Smooth muscle cell (in vitro differentiated cells): ENCODE results near the gene ALOX5. TPM values are rescaled to one million over a fixed set of nuclear protein-coding genes. Genes with fewer than 3 reads are reported as not detected.

Experiments
- DNase-seq: peaks from one replicate; lab custom pipeline; 2025; ENCODE audit not compliant: unreplicated experiment; lab: John Stamatoyannopoulos, UW
- H2AFZ ChIP-seq: fragments of 200-600 bp; sonication (generic); 2 replicates; pipeline ENCODE4 v1.6.0; 2016; ENCODE audit warnings: antibody characterized with exemption, low read depth, mild to moderate bottlenecking
- H3F3A ChIP-seq: fragments of 200-600 bp; sonication (generic); 2 replicates; pipeline ENCODE4 v1.6.0; 2017; ENCODE audit warnings: antibody characterized with exemption, low read depth
- H3K27ac ChIP-seq: fragments of 200-600 bp; sonication (generic); 2 replicates; pipeline ENCODE4 v1.5.1; 2016; ENCODE audit warnings: low read depth, mild to moderate bottlenecking
- H3K27me3 ChIP-seq: fragments of 200-600 bp; sonication (generic); 2 replicates; pipeline ENCODE4 v1.6.1; 2016; ENCODE audit warnings: low read depth, mild to moderate bottlenecking
- H3K36me3 ChIP-seq: fragments of 200-600 bp; sonication (generic); 2 replicates; pipeline ENCODE4 v1.5.1; 2016; ENCODE audit warnings: low read depth
- H3K4me1 ChIP-seq: fragments of 200-600 bp; sonication (generic); 2 replicates; pipeline ENCODE4 v1.5.1; 2016; ENCODE audit warnings: low read depth
- H3K4me2 ChIP-seq: fragments of 200-600 bp; sonication (generic); 2 replicates; pipeline ENCODE4 v1.6.0; 2016; ENCODE audit warnings: mild to moderate bottlenecking
- H3K4me3 ChIP-seq: fragments of 200-600 bp; sonication (generic); 2 replicates; pipeline ENCODE4 v1.5.1; 2016; ENCODE audit warnings: mild to moderate bottlenecking
- H3K79me2 ChIP-seq: fragments of 200-600 bp; sonication (generic); 2 replicates; pipeline ENCODE4 v1.6.0; 2016; ENCODE audit warnings: low read depth, mild to moderate bottlenecking
- H3K9ac ChIP-seq: fragments of 200-600 bp; sonication (generic); 2 replicates; pipeline ENCODE4 v1.6.0; 2016; ENCODE audit warnings: low read depth
- H3K9me3 ChIP-seq: fragments of 200-600 bp; sonication (generic); replicated peaks from 2 replicates; pipeline ENCODE4 v1.5.1; 2016; ENCODE audit warnings: low read depth
- H4K20me1 ChIP-seq: fragments of 200-600 bp; sonication (generic); 2 replicates; pipeline ENCODE4 v1.6.0; 2016; ENCODE audit warnings: low read depth
- WGBS: methylation state at CpG from one replicate; pipeline ENCODE4 v1.1.7; 2016; ENCODE audit warnings: low lambda C conversion rate; 5-methylcytosine and 5-hydroxymethylcytosine counted together
- polyA plus RNA-seq: library from polyadenylated mRNA; unstranded; fragments of >200 nt; fragmentation: Nextera tagmentation; extraction: Ambion mirVana; gene quantifications from 2 replicates; pipeline ENCODE4 v1.2.1, GENCODE V29; 2016
- total RNA-seq: library from RNA; depleted of rRNA; stranded (reverse); fragments of >200 nt; gene quantifications from 2 replicates; pipeline ENCODE4 v1.2.3, GENCODE V29; 2014
- TF ChIP-seq, protein P1 (sequence below): fragments of 200-600 bp; sonication (generic); IDR thresholded peaks from 2 replicates; pipeline ENCODE4 v1.5.1; 2017; ENCODE audit warnings: borderline replicate concordance, mild to moderate bottlenecking, antibody characterized with exemption; ENCODE audit not compliant: insufficient read depth, poor library complexity, severe bottlenecking

Gene ALOX5
- total and polyA plus RNA-seq, 2 experiments from 2014 or later: 0.18 TPM; not detected in 1

DNA sequence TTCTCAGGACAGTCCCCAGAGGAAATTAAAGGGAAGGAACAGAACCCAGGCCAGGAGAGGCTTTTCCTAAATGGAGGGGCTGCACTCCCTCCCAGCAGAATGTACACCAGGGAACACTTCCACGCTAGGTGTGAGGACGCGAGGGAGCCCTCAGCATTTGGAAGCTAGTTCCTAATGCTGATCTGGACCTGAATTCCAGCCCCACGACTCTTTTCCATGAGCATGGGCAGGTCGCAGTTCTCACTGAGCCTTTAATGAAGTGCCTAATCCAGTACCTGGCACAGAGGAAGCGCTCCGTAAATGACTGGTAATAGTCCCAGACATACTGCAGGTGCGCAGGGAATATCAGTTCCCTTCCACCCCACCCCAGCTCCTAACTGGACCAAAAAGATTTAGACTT lies 1.1 kb downstream of the ALOX5 start:
- Histone ChIP-seq H3K27me3 (peaks cover 71% of the 10 kb centered on the region), H4K20me1 (no peaks in the 10 kb centered on the region), H3F3A (no peaks in the 10 kb centered on the region), H3K36me3 (no peaks in the 10 kb centered on the region), H3K4me1 (no peaks in the 10 kb centered on the region), H3K9me3 (no peaks in the 10 kb centered on the region), H3K4me3 (no peak overlapping the region), H3K79me2 (no peaks in the 10 kb centered on the region), H3K4me2 (no peak overlapping the region), H2AFZ (no peak overlapping the region), H3K27ac (no peak overlapping the region), H3K9ac (no peak overlapping the region)
- TF ChIP-seq, protein P1, sequence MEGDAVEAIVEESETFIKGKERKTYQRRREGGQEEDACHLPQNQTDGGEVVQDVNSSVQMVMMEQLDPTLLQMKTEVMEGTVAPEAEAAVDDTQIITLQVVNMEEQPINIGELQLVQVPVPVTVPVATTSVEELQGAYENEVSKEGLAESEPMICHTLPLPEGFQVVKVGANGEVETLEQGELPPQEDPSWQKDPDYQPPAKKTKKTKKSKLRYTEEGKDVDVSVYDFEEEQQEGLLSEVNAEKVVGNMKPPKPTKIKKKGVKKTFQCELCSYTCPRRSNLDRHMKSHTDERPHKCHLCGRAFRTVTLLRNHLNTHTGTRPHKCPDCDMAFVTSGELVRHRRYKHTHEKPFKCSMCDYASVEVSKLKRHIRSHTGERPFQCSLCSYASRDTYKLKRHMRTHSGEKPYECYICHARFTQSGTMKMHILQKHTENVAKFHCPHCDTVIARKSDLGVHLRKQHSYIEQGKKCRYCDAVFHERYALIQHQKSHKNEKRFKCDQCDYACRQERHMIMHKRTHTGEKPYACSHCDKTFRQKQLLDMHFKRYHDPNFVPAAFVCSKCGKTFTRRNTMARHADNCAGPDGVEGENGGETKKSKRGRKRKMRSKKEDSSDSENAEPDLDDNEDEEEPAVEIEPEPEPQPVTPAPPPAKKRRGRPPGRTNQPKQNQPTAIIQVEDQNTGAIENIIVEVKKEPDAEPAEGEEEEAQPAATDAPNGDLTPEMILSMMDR: no peak
- no peak for DNase-seq
- 79% methylated on average over 8 of the region's 8 CpGs for WGBS

- no peak overlapping the region for H3K4me2 ChIP-seq
- H3F3A ChIP-seq: no peaks in the 10 kb centered on the region
- H3K4me3 ChIP-seq: no peak overlapping the region
- H3K79me2 ChIP-seq: no peaks in the 10 kb centered on the region
- no peak for DNase-seq
- H3K36me3 ChIP-seq: no peaks in the 10 kb centered on the region
- TF ChIP-seq, protein P1: no peak
- H3K4me1 ChIP-seq: no peaks in the 10 kb centered on the region
- H2AFZ ChIP-seq: no peak overlapping the region
- peaks cover 65% of the 10 kb centered on the region for H3K27me3 ChIP-seq
- H3K27ac ChIP-seq: no peak overlapping the region
- H3K9ac ChIP-seq: no peak overlapping the region
- H4K20me1 ChIP-seq: no peaks in the 10 kb centered on the region
- WGBS: 88% methylated on average over 12 of the region's 12 CpGs
- H3K9me3 ChIP-seq: no peaks in the 10 kb centered on the region
Observed at GRCh38 chr10:45375716-45376231, 1.8 kb downstream of the ALOX5 start.

DNA sequence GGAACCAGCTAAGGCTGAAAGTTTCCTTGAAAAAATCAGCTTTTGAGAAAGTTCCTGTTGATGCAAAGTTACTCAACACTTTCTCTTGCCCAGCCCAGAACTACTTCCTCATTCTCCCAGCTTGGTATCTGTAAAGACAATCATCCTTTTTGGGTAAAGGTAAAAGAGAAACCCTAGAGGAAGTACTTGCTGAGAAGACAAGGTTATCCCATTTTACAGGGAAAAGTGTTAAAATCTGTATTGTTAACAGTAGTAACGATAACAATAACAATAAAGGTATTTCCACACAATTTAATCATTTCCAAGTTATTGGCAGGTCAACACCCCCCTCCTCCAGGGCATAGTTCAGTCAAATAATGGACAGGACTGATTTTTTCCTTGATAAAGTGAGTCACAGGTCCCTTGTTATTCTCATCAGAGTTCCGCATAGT lies 2.4 kb downstream of the ALOX5 start:
- TF ChIP-seq, protein P1: no peak

DNA sequence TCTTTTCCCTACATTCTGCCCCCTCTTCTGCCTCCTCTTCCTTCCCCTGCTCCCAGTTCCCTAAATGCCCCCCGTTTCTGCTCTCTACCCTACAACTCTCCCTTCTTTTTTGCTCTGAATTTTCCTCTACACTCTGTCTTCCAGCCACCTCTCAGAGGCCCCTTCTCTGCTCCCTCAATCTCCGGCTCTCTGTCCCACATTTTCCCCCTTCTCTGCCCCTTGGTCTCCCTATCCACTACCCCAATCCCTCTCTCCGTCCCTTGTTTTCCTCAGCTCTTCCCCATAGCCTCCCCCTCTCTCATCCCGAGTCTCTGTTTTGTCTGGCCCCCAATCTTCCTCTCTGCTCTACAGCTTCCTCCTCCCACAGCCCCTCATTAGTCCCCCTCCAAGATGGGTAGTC lies 3.3 kb downstream of the ALOX5 start:
- 86% methylated on average over 4 of the region's 4 CpGs for WGBS
- H3K36me3 ChIP-seq: no peaks in the 10 kb centered on the region
- no peaks in the 10 kb centered on the region for H3F3A ChIP-seq
- H4K20me1 ChIP-seq: no peaks in the 10 kb centered on the region
- H3K9ac ChIP-seq: no peak overlapping the region
- TF ChIP-seq, protein P1: no peak
- no peaks in the 10 kb centered on the region for H3K4me1 ChIP-seq
- H3K27me3 ChIP-seq: peaks cover 49% of the 10 kb centered on the region
- H3K4me3 ChIP-seq: no peak overlapping the region
- no peak overlapping the region for H3K4me2 ChIP-seq
- H3K9me3 ChIP-seq: no peaks in the 10 kb centered on the region
- H3K79me2 ChIP-seq: no peaks in the 10 kb centered on the region
- no peak overlapping the region for H2AFZ ChIP-seq
- DNase-seq: no peak
- no peak overlapping the region for H3K27ac ChIP-seq

More for the DNA sequence above, 2.4 kb downstream of the ALOX5 start:
- 75% methylated on average over 2 of the region's 2 CpGs for WGBS
- Histone ChIP-seq H3K36me3 (no peaks in the 10 kb centered on the region), H3K27me3 (peaks cover 58% of the 10 kb centered on the region), H3K4me3 (no peak overlapping the region), H3K4me2 (no peak overlapping the region), H3K4me1 (no peaks in the 10 kb centered on the region), H3K9ac (no peak overlapping the region), H3K79me2 (no peaks in the 10 kb centered on the region), H3K9me3 (no peaks in the 10 kb centered on the region), H2AFZ (no peak overlapping the region), H3K27ac (no peak overlapping the region), H3F3A (no peaks in the 10 kb centered on the region), H4K20me1 (no peaks in the 10 kb centered on the region)
- DNase-seq: no peak
